ENCODE results near the gene DGKQ. TPM values are rescaled to one million over a fixed set of nuclear protein-coding genes. Genes with fewer than 3 reads are reported as not detected.

The DGKQ gene
- total RNA-seq, 2 donors from 2014 or later = 3.1 to 4.8 TPM

DNA sequence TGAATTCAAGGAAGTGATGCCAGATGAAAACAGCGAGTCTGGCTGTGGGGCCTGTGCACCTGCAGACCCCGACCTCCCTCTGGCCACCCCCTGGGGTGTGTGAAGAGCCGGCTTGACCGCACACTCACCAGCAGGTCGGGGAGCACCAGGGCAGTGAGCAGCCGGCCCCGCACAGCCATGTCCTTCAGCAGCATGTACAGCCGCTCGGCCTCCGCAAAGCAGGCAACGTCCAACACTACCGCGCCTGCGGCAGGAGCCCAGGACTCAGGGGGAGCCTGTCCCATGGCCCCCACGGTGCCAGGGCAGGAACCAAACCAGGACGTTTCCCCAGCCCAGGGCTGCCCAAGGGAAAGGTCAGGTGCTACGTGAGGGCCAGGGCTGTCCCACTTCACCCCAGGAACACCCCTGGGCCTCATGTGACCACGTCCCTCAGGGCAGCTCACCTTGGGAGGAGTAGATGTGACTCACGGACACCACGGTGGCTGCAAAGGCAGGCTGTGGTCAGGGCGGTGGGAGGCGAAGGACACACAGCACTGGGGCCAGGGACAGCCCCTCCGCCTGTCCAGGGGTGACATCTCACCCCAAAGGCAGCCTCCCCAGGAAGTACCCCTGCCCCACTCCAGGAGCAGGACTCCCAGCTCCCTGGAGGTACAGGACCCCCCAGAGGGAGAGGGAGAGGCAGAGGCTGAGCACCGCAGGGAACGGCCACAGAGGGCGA is 8.2 kb downstream of the DGKQ start:
- Histone ChIP-seq H3K36me3 (peaks cover 9% of the 10 kb centered on the region), H3K9me3 (no peaks in the 10 kb centered on the region), H3K4me3 (no peak overlapping the region), H3K27ac (no peak overlapping the region), H3K27me3 (no peaks in the 10 kb centered on the region), H3K4me1 (peaks cover 0 to 14% of the 10 kb centered on the region in 2 donors)
- no peak for DNase-seq (ENCODE audit: low spot score)
- TF ChIP-seq, protein P1, sequence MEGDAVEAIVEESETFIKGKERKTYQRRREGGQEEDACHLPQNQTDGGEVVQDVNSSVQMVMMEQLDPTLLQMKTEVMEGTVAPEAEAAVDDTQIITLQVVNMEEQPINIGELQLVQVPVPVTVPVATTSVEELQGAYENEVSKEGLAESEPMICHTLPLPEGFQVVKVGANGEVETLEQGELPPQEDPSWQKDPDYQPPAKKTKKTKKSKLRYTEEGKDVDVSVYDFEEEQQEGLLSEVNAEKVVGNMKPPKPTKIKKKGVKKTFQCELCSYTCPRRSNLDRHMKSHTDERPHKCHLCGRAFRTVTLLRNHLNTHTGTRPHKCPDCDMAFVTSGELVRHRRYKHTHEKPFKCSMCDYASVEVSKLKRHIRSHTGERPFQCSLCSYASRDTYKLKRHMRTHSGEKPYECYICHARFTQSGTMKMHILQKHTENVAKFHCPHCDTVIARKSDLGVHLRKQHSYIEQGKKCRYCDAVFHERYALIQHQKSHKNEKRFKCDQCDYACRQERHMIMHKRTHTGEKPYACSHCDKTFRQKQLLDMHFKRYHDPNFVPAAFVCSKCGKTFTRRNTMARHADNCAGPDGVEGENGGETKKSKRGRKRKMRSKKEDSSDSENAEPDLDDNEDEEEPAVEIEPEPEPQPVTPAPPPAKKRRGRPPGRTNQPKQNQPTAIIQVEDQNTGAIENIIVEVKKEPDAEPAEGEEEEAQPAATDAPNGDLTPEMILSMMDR (IDR thresholded peaks at IDR 0.05) = no peak

- H3K27me3 ChIP-seq = no peaks in the 10 kb centered on the region
- H3K4me3 ChIP-seq = no peak overlapping the region
- no peak for DNase-seq (ENCODE audit: low spot score)
- no peaks in the 10 kb centered on the region for H3K9me3 ChIP-seq
- H3K4me1 ChIP-seq = peaks cover 0 to 14% of the 10 kb centered on the region in 2 donors
- TF ChIP-seq, protein P1 (IDR thresholded peaks at IDR 0.05) = no peak
- peaks cover 9% of the 10 kb centered on the region for H3K36me3 ChIP-seq
- no peak overlapping the region for H3K27ac ChIP-seq
Observed at GRCh38 chr4:964346-965025, 8.9 kb downstream of the DGKQ start.

- Histone ChIP-seq H3K27ac (no peak overlapping the region), H3K9me3 (no peaks in the 10 kb centered on the region), H3K36me3 (peaks cover 9% of the 10 kb centered on the region), H3K4me3 (no peak overlapping the region), H3K27me3 (no peaks in the 10 kb centered on the region), H3K4me1 (peaks cover 0 to 13% of the 10 kb centered on the region in 2 donors)
- no peak for DNase-seq (ENCODE audit: low spot score)
- TF ChIP-seq, protein P1 (IDR thresholded peaks at IDR 0.05) = no peak
Observed at GRCh38 chr4:963276-964225, 9.8 kb downstream of the DGKQ start.

- DNase-seq (ENCODE audit: low spot score) = no peak
- H3K36me3 ChIP-seq = peaks cover 9% of the 10 kb centered on the region
Observed at GRCh38 chr4:962231-963208, 10.8 kb downstream of the DGKQ start.

More at GRCh38 chr4:962231-963208, 10.8 kb downstream of the DGKQ start:
- no peak overlapping the region for H3K27ac ChIP-seq
- H3K9me3 ChIP-seq = no peaks in the 10 kb centered on the region
- TF ChIP-seq, protein P1 (IDR thresholded peaks at IDR 0.05) = no peak
- peaks cover 0 to 3% of the 10 kb centered on the region in 2 donors for H3K4me1 ChIP-seq
- no peaks in the 10 kb centered on the region for H3K27me3 ChIP-seq
- no peak overlapping the region for H3K4me3 ChIP-seq
